DMS79 (cell line): Measurements from ENCODE around the gene DMXL2.
"Not testable (repeated sequence)": the region's sequence is repeated elsewhere in the genome, so short reads cannot be mapped to it uniquely, and the experiment has no call there.

Experiments used
- DNase-seq: peaks from one replicate; lab custom pipeline; 2025; lab: John Stamatoyannopoulos, UW

DMXL2 gene

GRCh38 chr15:51492528-51492927 is 130.0 kb downstream of the DMXL2 start:
- DNase-seq = no peak

DNA sequence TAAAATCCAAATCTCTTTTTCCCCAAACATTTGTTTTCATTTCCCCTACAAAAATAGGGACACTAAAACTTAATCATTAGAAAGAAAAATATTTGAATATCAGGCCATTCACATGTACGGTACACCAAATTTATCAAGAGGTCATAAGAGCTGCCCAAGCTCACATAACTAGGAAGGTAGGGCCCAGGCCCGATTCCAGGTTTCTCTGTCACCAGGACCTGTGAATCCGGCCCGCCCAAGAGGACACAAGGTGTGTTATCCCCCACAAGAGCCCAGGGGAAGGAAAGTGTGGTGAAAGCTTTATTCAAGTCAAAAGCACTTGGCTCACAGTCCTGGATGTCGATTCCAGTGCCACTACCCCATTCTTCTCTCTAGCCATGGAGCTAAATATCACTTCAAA is 130.6 kb downstream of the DMXL2 start:
- DNase-seq = no peak

DNA sequence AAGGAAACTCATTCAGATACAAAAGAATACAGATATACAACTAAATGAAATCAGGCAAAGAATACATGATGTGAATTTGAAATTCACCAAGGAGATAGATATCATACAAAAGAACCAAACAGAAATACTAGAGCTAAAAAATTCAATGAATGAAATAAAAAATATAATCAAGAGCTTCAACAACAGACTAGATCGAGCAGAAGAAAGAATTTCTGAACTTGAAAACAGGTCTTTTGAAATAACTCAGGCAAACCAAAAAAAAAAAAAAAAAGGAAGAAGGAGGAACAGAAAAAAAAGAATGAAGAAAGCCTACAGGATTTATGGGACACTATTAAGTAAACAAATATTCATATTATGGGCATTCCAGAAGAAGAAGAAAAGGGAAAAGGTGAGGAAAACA is 137.8 kb downstream of the DMXL2 start:
- no peak for DNase-seq

DNA sequence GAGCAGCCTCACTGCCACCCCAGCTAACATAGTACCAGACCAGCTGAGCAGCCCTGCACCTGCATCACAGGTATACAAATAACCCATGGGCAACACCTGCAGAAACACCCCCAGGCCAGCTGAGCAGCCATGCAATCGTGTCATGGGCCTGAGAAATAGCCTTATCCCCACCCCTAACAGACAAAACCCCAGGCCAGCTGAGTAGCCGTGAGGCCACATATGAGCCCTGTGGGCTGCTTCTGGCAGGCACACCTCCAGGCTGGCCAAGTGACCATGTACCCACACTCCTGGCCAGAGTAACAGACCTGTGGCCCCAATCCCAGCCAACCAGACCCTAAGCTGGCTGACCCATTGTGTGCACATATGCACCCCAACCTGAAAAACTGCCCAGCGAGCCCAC is 138.6 kb downstream of the DMXL2 start:
- DNase-seq = no peak

DNA sequence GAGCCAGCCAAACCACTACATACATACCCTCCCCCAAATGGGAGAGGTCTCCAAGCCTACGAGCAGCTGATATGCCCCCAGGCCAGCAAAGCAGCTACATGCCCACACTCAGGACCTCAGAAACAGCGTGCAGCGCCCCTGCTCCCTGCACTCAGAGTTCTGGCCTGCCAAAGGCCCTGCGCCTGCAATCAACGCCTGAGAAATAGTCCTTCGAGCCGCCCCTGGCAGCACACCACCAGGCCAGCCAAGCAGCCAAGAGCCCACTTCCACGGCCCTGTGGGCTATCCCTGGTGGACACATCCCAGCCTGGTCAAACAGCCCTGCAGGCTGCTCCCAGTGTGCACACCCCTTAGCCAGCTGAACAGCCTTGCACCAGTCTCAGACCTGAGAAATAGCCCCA is 139.1 kb downstream of the DMXL2 start:
- DNase-seq = no peak

DNA sequence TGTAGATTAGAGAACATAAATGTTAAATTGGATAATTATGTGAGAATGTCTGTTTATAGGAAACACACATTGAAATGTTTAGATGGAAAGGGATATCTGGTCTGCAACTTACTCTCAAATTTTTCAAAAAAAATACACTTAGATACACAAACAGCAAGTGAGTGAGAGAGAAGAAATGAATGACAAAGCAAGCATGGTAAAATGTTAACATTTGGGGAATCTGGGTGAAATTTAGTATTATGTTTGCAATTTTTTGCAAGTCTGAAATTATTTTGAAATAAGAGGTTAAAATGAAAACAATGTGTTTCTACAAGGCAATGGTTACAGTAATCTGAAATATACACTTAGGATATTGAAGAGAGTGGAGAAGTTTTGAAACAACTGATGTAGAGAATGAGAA is 146.8 kb downstream of the DMXL2 start:
- no peak for DNase-seq

DNA sequence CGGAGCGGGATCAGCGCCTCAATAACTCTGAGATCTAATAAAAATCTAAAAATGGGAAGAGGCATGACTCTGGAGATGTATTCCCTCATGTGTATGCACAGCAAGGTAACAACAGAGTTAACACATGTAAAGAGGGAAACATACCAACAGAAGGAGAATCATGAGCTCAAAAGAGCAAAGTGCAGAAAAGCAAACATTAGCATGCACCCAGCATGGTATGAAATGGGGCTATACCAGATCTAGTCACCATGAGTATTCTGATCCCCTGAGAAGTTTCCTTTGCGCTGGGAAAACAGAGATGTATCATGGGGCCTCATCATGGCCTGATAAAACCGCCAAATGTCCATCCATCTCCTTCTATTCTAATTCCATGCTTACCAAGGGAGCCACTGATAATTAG is 152.1 kb downstream of the DMXL2 start:
- DNase-seq = no peak

DNA sequence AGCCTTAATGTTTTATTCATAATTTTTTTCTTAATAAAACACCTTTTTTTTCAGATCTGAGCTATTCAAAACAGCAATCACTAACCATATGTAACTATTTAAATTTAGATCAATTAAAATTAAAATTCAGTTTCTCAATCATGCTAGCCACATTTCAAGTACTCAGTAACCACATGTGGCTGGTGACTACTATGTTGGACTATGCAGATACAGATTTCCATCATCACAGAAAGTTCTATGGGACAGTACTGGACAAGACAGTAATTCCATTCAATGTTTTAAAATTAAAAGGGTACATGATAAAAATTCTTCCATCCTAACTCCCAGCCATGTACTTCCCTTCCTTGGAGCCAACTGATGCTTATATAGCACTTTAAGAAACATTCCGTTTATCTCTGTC is 161.8 kb downstream of the DMXL2 start:
- DNase-seq = no peak

- no peak for DNase-seq
Observed at GRCh38 chr15:51450001-51450400, 172.6 kb downstream of the DMXL2 start.

DNA sequence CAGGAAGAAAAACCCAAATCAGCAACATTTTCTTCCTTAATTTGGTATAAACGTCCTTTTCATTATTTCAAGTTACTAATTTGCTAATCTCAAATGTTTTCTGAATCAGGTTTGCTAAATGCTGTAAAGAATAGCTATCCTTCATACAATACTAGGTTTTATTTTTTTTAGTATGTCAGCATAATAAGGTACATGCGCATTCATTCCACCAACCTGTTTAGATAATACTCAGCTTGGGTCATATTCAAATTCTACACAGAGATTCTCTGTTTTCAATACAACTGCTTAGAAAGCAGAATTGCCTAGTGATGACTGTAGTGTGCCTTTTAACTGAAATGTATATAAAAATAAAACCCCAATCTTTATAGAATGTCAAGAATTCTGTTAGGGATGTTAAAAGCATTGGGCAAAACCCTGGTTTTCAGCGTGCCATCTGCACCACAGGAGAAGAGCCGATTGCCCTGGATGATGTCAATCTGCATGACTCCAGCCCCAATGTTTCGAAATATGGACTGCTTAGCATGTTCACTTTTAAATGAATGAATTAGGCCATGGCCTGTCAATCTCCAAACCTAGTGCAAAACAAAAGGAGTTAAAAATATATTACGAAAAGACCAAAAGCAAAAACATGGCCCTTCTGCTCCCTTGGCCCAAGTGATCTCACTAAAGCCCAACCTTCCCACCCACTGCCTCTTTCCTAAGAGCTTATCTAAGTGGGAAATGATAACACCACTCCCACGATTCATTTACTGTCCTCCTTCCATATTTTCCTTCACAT is 173.8 kb downstream of the DMXL2 start:
- DNase-seq = no peak

GRCh38 chr15:51447855-51448621 is 174.5 kb downstream of the DMXL2 start:
- no peak for DNase-seq

- not testable (repeated sequence) for DNase-seq
Observed at GRCh38 chr15:51446029-51446744, 176.4 kb downstream of the DMXL2 start.

DNA sequence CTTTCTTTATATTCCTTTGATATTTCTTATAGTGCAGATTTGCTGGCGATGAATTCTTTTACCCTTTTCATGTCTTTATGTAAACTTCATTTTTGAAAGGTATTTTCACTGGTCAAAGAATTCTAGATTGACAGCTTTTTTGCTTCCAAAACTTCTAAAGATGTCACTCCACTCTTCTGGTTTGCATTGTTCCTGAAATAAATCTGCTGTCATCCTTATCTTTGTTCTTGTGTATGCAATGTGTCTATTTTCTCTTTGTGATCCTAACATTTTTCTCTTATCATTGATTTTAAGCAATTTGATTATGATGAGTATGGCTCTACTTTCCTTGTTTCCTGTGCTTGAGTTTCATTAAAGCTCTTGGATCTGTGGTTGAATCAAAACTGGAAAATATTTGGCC is 177.8 kb downstream of the DMXL2 start:
- DNase-seq = no peak

DNA sequence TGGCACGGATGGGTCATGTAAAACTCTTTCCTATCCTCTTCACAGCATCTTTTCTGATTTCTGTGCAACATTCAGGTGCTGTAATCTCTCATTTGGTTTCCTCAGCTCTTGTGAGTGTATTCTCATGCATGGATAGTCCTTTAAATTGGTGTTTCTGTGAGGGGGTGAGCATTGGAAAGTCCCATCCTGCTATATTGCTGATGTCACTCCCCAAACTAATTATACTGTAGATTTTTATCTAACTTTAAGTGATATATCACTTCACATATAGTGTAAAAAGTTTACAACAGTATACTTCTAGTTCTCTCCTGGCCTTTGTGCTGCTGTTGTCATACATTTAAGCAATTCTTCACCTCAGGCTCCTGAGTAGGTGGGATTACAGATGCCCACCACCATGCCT is 178.5 kb downstream of the DMXL2 start:
- no peak for DNase-seq

- no peak for DNase-seq
Observed at GRCh38 chr15:51443282-51443914, 179.2 kb downstream of the DMXL2 start.

DNA sequence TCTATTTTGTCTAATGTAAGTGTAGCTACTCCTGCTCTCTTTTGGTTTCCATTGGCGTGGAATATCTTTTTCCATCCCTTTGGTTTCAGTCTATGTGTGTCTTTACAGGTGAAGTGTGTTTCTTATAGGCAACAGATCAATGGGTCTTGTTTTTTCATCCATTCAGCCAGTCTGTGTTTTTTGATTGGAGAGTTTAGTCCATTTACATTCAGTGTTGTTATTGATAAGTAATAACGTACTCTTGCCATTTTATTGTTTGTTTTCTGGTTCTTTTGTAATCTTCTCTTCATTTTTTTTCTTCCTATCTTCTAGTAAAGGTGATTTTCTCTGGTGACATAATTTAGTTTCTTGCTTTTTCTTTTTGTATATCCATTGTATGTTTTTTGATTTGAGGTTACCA is 184.0 kb downstream of the DMXL2 start:
- no peak for DNase-seq

- no peak for DNase-seq
Observed at GRCh38 chr15:51425517-51426040, 197.0 kb downstream of the DMXL2 start.

DNA sequence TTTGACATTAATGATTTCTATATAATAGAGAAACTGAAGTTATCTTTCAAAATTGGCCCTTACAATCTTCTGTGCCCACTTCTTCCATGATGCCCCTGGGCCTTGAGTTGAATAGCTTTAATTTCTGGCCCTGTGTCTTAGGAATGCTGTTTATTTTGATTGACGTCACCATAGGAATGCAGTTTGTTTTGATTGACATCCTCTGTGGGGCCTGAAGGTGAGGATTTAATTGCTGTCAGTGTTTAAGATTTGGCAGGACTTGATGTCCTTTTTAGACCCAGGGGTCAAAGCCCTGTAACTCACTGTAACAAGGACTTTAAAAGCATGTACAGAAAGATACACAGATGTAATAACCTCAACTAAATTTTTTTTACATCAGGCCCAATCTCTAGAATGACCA is 197.8 kb downstream of the DMXL2 start:
- no peak for DNase-seq

DNA sequence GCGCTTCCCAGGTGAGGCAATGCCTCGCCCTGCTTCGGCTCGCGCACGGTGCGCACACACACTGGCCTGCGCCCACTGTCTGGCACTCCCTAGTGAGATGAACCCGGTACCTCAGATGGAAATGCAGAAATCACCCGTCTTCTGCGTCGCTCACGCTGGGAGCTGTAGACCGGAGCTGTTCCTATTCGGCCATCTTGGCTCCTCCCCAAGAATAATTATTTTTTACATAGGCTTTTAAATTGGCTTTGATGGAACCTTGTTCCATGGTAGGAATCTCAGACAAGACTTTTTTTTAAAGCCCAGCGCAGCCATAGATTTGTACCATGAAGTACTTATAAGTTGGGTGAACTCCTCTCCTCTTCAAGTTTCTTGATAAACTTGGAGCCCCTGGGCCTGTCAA is 199.5 kb downstream of the DMXL2 start:
- not testable (repeated sequence) for DNase-seq

GRCh38 chr15:51416129-51416528 is 206.4 kb downstream of the DMXL2 start:
- DNase-seq = no peak

DNA sequence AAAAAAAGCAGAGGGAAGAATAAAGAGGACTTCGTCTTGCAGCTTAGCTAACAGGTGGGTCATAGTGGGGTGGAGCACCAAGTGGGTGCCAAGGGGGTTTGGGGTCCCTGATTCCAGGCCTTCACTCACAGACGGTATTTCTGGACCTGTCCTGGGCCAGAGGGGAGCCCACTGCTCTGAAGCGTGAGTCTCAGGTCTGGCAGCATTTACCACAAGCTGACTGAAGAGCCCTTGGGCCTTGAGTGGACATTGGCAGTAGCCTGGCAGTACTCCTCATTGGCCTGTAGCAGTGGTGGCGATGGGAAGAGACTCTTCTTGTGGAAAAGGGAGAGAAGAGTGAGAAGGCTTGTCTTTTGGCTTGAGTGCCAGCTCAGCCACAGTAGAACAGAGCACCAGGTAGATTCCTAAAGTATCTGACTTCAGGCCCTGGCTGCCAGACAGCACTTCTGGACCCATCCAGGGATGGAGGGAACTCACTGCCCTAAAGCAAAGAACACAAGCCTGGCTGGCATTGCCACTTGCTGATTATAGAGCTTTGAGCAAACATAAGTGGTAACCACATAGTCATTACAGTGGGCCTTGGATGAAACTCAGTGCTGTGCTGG is 208.2 kb downstream of the DMXL2 start:
- no peak for DNase-seq
